ENCODE measurements around the gene CA4. TPM values are rescaled to one million over a fixed set of nuclear protein-coding genes. Genes with fewer than 3 reads are reported as not detected.

The CA4 gene
- total RNA-seq, 2 donors from 2014 or later: 2.9 to 7.0 TPM

DNA sequence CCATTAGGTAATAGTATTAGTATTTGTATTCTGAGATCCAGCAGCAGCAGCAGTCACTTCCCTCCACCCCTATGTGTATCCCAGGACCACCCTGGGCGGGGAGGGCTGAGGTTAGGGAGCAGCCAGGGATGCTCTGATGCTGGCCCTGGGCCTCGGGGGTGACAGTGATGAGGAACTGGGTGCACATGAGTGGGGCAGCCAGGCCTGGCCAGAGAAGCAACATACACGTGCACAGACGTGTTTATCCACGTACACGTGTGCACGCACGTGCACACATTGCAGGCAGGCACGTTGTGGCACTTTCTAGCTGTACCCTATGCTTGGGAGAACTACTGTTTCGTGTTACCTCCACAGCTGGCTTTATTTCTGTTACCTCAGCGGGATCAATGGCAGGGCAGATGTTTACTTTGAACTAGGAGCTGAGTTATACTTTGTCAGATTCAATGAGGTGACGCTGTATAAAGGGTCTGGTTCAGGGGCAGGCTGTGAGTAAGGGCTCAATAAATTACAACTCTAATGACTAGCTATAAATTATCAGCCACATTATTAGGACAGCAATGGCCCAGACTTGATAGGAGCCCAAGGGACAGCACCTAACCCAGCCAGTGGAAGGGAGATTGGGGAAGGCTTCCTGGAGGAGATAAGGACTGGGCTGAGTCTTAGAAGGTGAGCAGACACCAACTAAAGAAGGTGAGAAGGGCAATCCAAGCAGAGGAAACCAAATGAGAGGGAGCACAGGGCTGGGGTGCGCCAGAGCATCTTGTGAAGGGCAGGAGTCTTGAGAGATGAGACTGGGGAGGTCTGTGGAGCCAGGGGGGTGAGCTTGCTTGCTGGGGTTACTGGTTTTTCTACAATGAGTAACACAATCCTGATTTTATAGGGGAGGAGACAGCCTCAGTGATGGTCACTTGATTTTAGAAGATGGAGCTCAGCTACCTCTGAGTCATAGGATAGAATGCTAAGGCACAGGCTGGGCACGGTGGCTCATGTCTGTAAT lies 22.4 kb upstream of the CA4 start:
- intact Hi-C loops (cut with DNase I): no loop called here
- no peak for DNase-seq (ENCODE audit: low spot score)

DNA sequence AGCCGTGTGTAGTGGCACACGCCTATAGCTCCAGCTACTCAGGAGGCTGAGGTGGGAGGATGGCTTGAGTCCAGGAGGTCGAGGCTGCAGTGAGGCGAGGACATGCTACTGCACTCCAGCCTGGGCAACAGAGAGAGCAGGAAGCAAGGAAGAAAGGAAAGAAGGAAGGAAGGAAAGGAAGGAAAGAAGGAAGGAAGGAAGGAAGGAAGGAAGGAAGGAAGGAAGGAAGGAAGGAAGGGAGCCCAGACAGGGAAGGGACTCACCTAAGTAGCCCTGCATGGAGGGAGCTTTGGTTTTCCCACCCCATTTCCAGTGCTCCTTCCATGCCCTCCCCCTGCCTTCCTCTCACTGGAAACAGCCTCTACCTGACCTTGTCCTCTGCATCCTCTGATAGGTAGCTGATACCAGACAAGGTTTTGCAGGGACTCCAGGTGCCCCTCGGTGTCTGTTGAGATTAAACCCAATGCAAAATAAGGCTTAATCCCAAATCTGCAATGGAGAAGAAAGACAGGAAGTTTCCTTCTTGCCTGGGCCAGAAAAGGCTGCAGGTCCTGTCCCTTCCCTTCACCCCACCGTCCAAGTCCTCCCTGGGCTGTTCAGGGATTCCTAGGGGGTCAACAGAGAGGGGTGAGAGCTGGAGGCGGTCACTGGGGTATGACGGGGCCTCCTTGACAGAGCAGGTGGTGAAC lies 21.5 kb upstream of the CA4 start:
- intact Hi-C loops (cut with DNase I): no loop called here
- DNase-seq (ENCODE audit: low spot score): no peak

DNA sequence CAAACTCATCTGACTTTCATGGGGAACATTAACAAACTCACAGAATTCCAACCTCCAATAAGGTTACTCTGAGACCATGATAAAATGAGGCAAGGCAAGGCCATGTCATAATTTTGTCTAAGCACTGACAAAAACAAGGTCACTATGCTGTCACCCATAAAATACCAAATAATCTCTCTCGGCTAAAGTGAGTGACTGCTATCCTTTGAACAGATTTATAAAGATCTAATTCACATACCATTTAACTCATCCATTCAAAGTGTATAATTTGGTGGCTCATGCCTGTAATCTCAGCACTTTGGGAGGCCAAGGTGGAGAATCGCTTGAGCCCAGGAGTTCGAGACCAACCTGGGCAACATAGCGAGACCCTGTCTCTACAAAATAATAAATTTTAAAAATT lies 20.6 kb upstream of the CA4 start:
- intact Hi-C loops (cut with DNase I): no loop called here

DNA sequence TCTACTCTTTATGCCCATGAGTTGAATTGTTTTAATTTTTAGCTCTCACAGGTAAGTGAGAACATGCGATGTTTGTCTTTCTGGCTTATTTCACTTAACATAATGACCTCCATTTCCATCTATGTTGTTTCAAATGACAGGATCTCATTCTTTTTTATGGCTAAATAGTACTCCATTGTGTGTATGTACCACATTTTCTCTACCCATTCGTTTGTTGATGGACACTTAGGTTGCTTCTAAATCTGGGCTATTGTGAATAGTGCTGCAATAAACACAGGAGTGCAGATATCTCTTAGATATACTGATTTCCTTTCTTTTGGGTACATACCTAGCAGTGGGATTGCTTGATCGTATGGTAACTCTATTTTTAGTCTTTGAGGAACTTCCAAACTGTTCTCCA lies 19.3 kb upstream of the CA4 start:
- DNase-seq (ENCODE audit: low spot score): no peak
- intact Hi-C loops (cut with DNase I): no loop called here

More for the DNA sequence above, 20.6 kb upstream of the CA4 start:
- no peak for DNase-seq (ENCODE audit: low spot score)

DNA sequence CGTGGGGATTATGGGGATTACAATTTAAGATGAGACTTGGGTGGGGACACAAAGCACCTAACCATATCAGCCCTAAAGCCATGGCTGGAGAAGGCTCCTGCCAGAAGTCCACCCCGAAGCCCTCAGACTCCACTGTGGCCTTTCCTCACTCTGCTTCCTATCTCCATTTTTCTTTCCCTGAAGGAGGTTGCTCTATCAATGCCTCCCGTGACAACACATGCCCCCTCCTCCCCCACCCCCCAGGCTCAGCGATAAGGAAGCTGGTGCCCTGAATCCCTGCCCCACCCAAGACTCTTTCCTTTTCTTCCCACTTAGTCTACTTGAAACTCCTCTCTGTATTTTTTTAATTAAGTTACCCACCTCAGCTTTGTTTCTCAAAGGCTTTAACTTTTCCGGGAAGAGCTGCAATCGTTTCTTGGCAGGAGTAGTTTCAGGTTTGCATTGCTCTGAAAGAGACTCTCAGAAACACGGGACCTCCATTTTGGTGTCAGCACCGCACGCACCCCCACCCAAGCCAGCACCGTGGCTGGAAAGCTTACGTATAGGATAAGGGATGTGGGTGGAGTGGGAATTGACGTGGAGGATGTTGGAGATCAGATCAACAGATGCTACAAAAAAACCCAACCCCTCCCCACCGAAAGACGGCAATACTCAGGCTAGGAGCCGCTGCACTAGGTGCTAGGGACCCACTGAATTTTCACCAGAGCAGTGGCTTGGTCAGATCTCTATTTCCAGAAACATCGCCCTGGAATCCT lies 15.2 kb upstream of the CA4 start:
- intact Hi-C loops (cut with DNase I): no loop called here

DNA sequence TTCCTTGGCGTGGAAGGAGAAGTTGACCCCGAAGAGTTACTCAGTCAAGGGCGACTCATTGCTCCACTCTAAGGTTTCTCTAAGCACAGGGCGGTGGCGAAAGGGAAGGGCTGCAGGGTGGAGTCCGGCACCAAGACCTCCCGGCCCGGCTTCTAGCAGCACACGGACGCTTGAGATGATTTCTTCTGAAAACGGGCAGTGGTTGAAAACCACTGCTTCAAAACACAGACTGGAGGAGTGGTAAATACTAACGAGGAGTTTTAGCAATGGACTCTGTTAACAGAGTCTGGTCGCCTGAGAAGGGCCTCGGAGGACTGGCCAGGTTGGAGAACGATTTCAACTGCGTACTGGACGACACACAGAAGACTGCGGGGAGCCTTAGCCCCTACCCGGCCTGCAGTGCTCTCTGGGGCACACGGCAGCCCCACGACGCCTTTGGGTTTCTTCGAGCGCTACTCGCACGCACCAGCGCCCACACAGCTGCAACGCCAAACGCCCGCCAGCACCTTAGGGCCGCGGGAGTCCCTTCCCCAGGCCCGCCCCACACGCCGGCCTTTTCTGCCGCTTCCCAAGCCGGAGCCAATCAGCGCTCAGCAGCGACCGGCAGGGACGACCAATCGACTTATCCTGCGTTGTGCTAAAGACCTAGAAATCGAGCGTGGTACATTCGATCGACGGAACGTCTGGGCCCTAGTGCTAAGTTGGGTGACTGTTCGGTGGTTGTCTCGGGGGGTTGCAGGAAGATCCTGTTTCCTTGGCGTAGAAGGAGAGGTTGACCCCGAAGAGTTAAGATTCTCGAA lies 14.4 kb upstream of the CA4 start:
- intact Hi-C loops (cut with DNase I): no loop called here
- DNase-seq (ENCODE audit: low spot score): peak; percentile 96

More for the DNA sequence above, 15.2 kb upstream of the CA4 start:
- peak; percentile 65 for DNase-seq (ENCODE audit: low spot score)

DNA sequence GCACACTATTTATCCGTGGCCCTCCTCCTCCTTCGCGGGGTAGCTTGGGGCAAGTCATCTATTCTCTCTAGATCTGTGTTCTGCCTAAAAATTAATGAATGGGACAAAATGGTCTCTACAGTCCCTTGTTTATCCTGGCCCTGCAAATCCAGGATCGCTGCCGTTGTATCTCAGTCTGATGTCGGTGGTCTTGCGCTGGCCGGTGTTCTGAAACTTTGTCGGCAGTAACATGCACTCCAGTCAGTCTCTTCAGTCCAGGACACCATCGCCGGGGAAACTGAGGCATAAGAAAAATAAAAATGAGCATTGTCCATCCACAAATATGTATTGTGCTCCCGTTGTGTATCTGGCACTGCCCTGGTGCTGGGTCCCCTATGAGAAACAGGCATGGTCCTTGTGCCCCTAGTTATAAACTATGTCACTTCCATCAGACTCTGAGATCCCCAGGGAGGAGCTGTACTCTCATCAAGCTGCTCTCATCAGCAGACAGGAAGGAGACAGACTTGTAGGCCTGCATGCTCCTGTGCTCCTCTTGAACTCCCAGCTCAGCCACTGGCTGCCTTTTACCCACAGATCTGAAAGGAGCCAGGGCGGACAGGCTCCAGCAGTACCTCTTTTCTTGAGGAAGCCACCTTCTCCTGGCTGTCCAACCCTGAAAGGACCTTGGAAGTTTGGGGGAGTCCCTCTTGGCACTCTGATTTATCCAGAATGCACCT lies 13.7 kb upstream of the CA4 start:
- intact Hi-C loops (cut with DNase I): no loop called here
- DNase-seq (ENCODE audit: low spot score): peak; percentile 28

DNA sequence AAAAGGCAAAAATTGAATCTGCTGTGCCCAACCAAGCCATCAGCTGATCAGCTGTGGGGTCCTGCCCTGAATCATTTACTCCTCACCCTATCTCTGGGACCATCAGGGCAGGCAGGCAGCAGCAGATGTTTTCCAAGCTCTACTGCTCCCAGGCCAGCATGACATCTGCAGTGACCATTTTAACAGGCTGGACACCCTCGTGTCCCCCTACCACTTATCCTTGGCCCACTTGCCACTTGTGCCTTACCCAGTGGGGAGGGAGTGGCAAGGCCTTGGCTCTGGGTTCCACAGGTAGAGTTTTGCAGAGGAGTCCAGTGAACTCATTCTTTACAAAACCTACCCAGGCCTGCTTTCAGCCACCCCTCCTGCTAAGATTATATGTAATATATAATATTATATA lies 12.0 kb upstream of the CA4 start:
- peak; percentile 50 for DNase-seq (ENCODE audit: low spot score)
- intact Hi-C loops (cut with DNase I): no loop called here

DNA sequence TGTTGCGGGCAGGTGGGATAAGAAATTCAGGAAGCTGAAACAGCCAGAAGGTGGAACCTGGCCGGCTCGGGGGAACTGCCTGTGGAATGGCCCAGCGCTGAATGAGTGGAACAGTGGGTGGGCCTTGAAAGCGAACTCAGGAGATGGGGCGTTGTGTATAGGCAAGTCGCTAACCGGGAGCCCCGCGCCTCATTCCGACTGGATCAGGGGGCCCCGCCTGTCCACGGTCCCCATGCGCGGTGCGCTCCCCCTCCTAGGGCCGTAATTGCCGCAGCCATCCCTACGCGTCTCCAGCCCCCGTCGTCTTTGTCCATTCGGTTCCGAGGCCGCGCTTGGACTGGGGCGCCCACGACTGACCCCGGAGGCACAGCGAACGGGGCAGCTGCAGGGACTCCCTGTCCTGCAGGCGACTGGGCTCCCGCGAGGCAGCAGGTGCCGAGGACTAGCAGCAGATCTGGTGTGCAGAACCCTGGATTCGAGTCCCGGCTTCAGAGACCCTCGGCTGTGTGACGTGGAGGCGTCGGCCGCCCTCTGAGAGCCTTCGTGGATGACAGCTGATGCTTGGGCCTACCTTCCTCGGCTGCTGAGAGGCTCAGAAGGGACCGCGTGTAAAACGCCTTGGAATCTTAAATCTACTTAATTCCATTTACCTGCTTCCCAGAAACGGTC lies 10.9 kb upstream of the CA4 start:
- DNase-seq (ENCODE audit: low spot score): peak; percentile 68
- intact Hi-C loops (cut with DNase I): no loop called here

DNA sequence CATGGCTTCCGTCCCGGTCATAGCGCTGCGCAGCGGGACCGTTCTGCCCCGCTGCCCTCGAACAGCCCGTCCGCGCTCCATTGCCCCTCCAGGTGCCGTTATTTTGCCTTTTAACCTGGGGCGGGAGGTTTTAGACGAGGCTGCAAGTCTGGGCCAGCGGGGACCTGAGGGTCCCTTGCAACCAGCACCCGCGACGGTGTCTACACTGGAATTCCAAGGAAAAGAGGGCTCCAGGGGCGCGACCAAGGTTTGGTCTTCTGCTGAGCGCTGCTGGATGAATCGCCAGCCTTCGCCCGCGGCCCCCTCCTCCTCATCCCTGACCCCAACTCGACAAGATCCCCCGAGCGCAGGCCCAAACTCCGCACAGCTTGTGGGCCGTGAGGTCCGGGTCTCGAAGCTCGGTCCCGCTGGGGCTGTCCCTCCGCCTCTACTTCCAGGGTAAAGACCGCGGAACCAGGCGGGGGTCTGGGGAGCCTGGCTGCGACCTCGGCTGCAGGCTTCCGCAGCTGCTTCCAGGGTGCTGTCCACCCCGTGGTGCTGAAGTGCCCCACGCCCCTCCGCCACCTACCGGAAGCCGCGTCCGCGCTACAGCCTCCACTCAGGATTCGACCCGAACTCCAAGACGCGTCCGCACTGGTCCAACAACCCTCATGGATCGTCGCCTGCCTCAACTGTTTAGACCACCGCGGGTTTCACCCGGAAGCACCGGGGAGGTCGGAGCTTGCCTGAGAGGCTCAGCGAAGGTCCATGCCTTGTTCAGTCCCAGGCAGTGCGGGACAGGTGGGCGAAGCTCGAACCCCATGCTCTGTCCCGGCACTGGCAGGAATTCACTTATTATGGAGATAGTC lies 10.1 kb upstream of the CA4 start:
- intact Hi-C loops (cut with DNase I): no loop called here
- peak; percentile 94 for DNase-seq (ENCODE audit: low spot score)

DNA sequence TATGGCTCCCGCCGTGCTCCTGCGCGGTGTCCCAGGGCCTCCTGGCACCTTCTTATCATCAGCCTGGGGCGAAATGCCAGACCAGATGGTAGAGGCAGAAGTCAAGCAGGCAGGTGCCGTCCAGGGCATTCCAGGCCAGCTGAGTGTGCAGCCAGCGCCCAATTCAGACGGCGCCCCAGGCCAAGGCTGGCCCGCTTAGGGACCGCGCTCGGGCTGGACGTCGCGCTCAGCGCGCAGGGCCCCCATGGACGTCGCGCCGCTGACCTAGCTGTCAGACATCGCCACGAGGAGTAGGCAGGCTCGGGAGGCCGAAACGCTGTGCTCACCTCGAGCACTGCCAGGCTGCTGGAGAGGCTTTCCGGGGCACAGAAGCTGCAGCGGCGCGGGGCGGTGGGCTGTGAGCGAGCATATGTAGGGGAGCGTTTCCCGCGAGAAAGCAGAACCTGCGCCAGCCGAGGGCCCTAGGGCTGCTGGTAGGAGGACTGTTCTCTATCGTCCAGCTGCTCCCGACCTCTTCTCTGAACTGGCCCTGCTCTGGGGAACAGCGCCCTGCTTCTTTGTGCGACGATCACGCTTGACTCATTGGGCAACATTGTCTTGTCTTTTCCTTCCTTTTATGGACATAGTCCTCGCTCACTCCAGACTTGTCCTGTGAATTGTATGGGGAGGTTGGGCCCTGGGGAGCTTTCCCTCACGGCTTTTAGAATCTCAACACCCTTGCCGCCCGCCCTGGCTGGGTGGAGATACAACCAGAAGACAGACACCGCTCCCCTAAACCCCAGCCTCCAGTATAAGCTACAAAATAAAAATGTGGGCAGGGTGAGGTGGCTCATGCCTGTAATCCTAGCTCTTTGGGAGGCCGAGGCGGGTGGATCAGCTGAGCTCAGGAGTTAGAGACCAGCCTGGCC lies 8.4 kb upstream of the CA4 start:
- peak; percentile 86 for DNase-seq (ENCODE audit: low spot score)
- intact Hi-C loops (cut with DNase I): no loop called here

DNA sequence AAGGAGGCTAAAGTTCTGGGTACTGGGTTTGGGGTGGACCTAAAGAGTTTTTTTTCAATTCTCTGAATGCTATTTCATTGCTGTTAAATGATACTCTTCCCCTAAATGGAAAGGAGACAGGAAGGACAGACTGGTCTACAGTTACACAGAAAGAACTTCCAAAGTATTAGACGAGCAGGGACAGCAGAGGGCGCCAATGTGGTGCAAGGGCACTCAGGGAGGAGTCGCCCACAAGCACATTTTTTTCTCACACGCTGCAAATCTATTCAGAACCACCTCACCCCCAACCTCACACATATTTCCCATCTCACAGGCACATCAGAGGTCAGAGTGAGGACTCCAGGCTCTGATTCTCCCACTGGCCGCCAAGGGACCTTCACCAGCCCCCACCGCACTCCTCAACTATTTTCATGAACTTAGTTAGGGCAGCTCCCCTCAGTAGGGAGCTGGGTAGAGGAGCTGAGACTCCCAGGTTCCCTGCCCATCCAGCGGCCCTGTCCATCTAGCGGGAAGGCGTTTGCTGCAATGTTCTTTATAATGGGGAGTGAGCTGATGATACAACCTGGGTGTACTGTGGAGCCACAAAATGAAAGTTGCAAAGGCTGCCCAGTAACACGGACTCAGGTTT lies 6.8 kb upstream of the CA4 start:
- peak; percentile 95 for DNase-seq (ENCODE audit: low spot score)
- intact Hi-C loops (cut with DNase I): no loop called here

DNA sequence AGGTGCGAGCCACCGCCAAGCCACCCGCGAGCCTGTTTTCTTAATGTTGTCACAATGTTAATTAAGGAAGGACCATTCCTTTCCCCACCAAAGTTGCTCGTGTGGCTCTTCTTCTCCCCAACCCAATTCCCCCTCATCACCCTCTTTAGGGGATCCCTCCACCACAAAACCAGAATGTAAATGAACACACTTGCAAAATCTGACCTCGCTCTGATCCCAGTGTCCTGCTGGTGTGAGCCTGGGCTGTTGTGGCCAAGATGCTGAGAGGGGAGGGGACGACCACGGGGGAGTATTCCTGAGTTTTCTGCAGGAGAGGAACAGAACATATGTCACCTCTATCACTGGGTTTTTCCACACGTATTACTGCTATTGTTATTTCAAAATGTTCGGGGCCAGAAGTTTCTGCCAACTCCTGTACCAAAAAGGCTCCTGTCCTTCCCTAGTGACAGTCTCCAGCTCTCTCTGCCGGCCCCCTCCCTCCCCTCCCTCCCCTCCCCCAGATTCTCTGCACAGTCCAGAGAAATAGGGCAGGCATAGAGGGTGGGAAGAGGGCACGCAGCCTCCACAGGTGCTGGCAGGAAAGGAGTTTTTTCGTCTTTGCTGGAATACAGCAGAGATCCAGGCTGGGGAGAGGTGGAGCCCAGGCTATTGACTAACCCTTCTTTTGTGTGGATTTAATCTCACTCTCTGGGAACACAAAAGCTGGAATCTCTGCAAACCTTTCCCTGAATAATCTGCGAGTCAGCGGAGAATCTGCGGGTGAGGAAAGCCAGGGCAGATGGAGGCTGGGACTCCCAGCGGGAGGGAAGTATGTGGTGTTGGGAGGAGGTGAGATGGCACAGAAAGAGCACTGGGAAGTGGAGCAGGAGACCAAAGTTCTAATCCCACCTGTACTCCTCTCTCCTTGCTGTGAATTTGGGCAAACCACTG lies 4.5 kb upstream of the CA4 start:
- no peak for DNase-seq (ENCODE audit: low spot score)
- intact Hi-C loops (cut with DNase I): no loop called here

DNA sequence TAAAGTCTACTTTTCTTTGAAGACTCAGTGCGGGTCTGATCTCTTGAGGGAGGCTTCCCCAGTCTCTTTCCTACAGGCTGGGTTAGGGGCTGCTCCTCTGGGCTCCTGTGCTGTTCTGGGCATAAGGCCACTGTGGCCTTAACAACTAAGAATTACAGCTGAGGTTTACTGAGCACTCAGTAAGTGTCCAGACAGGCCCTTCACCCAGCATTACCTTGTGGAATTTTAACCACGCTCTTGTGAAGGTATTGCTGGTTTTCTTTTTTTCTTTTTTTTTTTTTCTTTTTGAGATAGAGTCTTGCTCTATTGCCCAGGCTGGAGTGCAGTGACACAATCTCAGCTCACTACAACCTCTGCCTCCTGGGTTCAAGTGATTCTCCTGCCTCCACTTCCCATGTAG lies 3.6 kb upstream of the CA4 start:
- intact Hi-C loops (cut with DNase I): no loop called here

More for the DNA sequence above, 3.6 kb upstream of the CA4 start:
- DNase-seq (ENCODE audit: low spot score): no peak
